ENCODE measurements around the gene LHFPL6. TPM values are rescaled to one million over a fixed set of nuclear protein-coding genes. Genes with fewer than 3 reads are reported as not detected.
A peak's percentile ranks its signal among the peaks of the same experiment; 100 is the strongest.

The LHFPL6 gene
- total RNA-seq, 1 donor from 2014 or later: 37.7 TPM

GRCh38 chr13:39483326-39483725 is 119.7 kb downstream of the LHFPL6 start:
- Mint-ChIP-seq H3K27me3 (ENCODE audit: low read depth) (no peaks in the 10 kb centered on the region), H3K4me1 (peaks cover 53% of the 10 kb centered on the region), H3K36me3 (ENCODE audit: low read depth) (no peaks in the 10 kb centered on the region), H3K9me3 (no peaks in the 10 kb centered on the region), H3K4me3 (peak overlapping the region; percentile 3), H3K27ac (ENCODE audit: unreplicated experiment) (no peak overlapping the region)
- TF ChIP-seq CTCF (conservative IDR thresholded peaks at IDR 0.05): no peak
- no peak for DNase-seq (ENCODE audit: low read depth, low spot score)

- DNase-seq (ENCODE audit: low read depth, low spot score): no peak
- no peaks in the 10 kb centered on the region for H3K9me3 Mint-ChIP-seq
- no peaks in the 10 kb centered on the region for H3K36me3 Mint-ChIP-seq (ENCODE audit: low read depth)
- TF ChIP-seq CTCF (conservative IDR thresholded peaks at IDR 0.05): no peak
- peaks cover 47% of the 10 kb centered on the region for H3K4me1 Mint-ChIP-seq
- H3K4me3 Mint-ChIP-seq: no peak overlapping the region
- peak overlapping the region; percentile 53 for H3K27ac Mint-ChIP-seq (ENCODE audit: unreplicated experiment)
- H3K27me3 Mint-ChIP-seq (ENCODE audit: low read depth): no peaks in the 10 kb centered on the region
These were observed 121.5 kb downstream of the LHFPL6 start for GRCh38 chr13:39481491-39481890.

GRCh38 chr13:39474600-39474999 is 128.4 kb downstream of the LHFPL6 start:
- H3K9me3 Mint-ChIP-seq: peaks cover 4% of the 10 kb centered on the region
- no peaks in the 10 kb centered on the region for H3K27me3 Mint-ChIP-seq (ENCODE audit: low read depth)
- peaks cover 8% of the 10 kb centered on the region for H3K36me3 Mint-ChIP-seq (ENCODE audit: low read depth)
- no peak for TF ChIP-seq CTCF (conservative IDR thresholded peaks at IDR 0.05)
- H3K4me3 Mint-ChIP-seq: no peak overlapping the region
- no peak overlapping the region for H3K27ac Mint-ChIP-seq (ENCODE audit: unreplicated experiment)
- no peak for DNase-seq (ENCODE audit: low read depth, low spot score)
- peaks cover 16% of the 10 kb centered on the region for H3K4me1 Mint-ChIP-seq

GRCh38 chr13:39469676-39470075 is 133.3 kb downstream of the LHFPL6 start:
- H3K4me1 Mint-ChIP-seq: peaks cover 3% of the 10 kb centered on the region
- no peak overlapping the region for H3K27ac Mint-ChIP-seq (ENCODE audit: unreplicated experiment)
- H3K36me3 Mint-ChIP-seq (ENCODE audit: low read depth): peaks cover 4% of the 10 kb centered on the region
- H3K4me3 Mint-ChIP-seq: no peak overlapping the region
- no peaks in the 10 kb centered on the region for H3K27me3 Mint-ChIP-seq (ENCODE audit: low read depth)
- no peak for DNase-seq (ENCODE audit: low read depth, low spot score)
- peaks cover 4% of the 10 kb centered on the region for H3K9me3 Mint-ChIP-seq
- no peak for TF ChIP-seq CTCF (conservative IDR thresholded peaks at IDR 0.05)

GRCh38 chr13:39468306-39468705 is 134.7 kb downstream of the LHFPL6 start:
- Mint-ChIP-seq H3K9me3 (peaks cover 4% of the 10 kb centered on the region), H3K27ac (ENCODE audit: unreplicated experiment) (no peak overlapping the region), H3K4me1 (no peaks in the 10 kb centered on the region), H3K27me3 (ENCODE audit: low read depth) (no peaks in the 10 kb centered on the region), H3K36me3 (ENCODE audit: low read depth) (peaks cover 4% of the 10 kb centered on the region), H3K4me3 (no peak overlapping the region)
- DNase-seq (ENCODE audit: low read depth, low spot score): no peak
- TF ChIP-seq CTCF (conservative IDR thresholded peaks at IDR 0.05): no peak

GRCh38 chr13:39463611-39464010 is 139.4 kb downstream of the LHFPL6 start:
- H3K36me3 Mint-ChIP-seq (ENCODE audit: low read depth): no peaks in the 10 kb centered on the region
- TF ChIP-seq CTCF (conservative IDR thresholded peaks at IDR 0.05): no peak
- H3K27ac Mint-ChIP-seq (ENCODE audit: unreplicated experiment): no peak overlapping the region
- DNase-seq (ENCODE audit: low read depth, low spot score): no peak
- H3K4me3 Mint-ChIP-seq: no peak overlapping the region
- H3K9me3 Mint-ChIP-seq: no peaks in the 10 kb centered on the region
- H3K27me3 Mint-ChIP-seq (ENCODE audit: low read depth): no peaks in the 10 kb centered on the region
- peaks cover 7% of the 10 kb centered on the region for H3K4me1 Mint-ChIP-seq

All from neural crest cell (in vitro differentiated cells).